Thyroid gland (tissue), 4 donors: ENCODE data around the gene RBM19.

Experiments used
- CTCF ChIP-seq, 6 experiments: fragments of 200-600 bp in 3 of 6; fragments of 450-650 bp in 3 of 6; sonication (generic) in 3 of 6; IDR thresholded peaks; one replicate each; pipeline ENCODE4 v1.5.1; 2016 to 2019; ENCODE audit warnings: antibody characterized with exemption in 6 of 6, mild to moderate bottlenecking in 2 of 6, inconsistent platforms in 1 of 6, moderate library complexity in 1 of 6
- POLR2A ChIP-seq, 2 donors: fragments of 450-650 bp; IDR thresholded peaks; one replicate each; pipeline ENCODE4 v1.6.1; 2017; ENCODE audit warnings: antibody characterized with exemption in 2 of 2, mild to moderate bottlenecking in 2 of 2, moderate library complexity in 1 of 2

- no peak for TF ChIP-seq POLR2A (IDR thresholded peaks at IDR 0.05)
- no peak for TF ChIP-seq CTCF (IDR thresholded peaks at IDR 0.05)
These were observed 17.1 kb upstream of the RBM19 start for GRCh38 chr12:113983265-113983664.
